Measurements from ENCODE around the gene PRRC2C. TPM values are rescaled to one million over a fixed set of nuclear protein-coding genes. Genes with fewer than 3 reads are reported as not detected.

PRRC2C gene
- total and polyA plus RNA-seq, 2 of the 13 experiments (the other 11 are each of a cell fraction or from before 2014, with no cell fraction given), result 46.2 to 57.0 TPM

DNA sequence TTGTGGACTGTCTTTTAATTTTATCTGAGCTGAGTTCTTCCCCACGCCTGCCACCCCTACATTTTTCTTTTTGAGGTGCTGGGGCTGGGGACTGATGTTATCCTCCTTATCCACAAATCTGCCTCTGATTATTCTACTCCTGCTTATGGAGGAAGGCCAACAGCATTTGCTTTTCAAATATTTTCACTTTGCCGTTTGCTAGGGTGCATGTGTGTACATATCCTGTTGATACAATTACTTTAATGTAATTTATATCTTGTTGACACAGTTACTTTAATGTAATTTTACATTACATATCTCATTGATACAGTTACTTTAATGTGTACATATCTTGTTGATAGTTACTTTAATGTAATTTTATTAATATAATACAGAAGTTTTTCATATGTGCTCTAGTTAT is 36.2 kb downstream of the PRRC2C start:
- intact Hi-C loops (cut with micrococcal nuclease; ENCODE audit: unreplicated experiment), result no loop called here
- CTCF ChIA-PET (ENCODE audit: low intra/inter-chr PET ratio, low total read pairs), result no interaction called here
- no peaks in the 10 kb centered on the region for H4K20me1 ChIP-seq (ENCODE audit: insufficient read depth, low read length)
- peaks cover 16 to 75% of the 10 kb centered on the region in 2 experiments for H3K36me3 ChIP-seq (replicated peaks in 1 of 2; ENCODE audit: control insufficient read depth in 1 of 2, insufficient read depth in 2 of 2, low read length in 2 of 2)
- H2AFZ ChIP-seq (ENCODE audit: low read length), result no peak overlapping the region
- no peaks in the 10 kb centered on the region for H3K4me1 ChIP-seq (ENCODE audit: insufficient read depth, low read length)
- no TSS peak for BruUV-seq (replicated peaks)
- in situ Hi-C loops (cut with HindIII; ENCODE audit: extremely low pct_ligation_motif_present, low pct_unique_long_range_greater_than_20kb), result no loop called here
- no peak overlapping the region for H3K9ac ChIP-seq (ENCODE audit: insufficient read depth, low read depth, low read length)
- POLR2A ChIA-PET, result no interaction called here
- H3K27ac ChIP-seq (ENCODE audit: extremely low read length, insufficient read depth, low read length), result no peak overlapping the region
- no peak overlapping the region for H3K4me3 ChIP-seq (replicated peaks in 1 of 3; ENCODE audit: insufficient read depth in 1 of 3, low read depth in 2 of 3, low read length in 3 of 3)
- WGBS (ENCODE audit: low lambda C conversion rate), result 93% methylated on average over 2 of the region's 2 CpGs
- H3K4me2 ChIP-seq (ENCODE audit: low read depth, low read length), result no peak overlapping the region
- ATAC-seq, result no peak
- no peak for DNase-seq (ENCODE audit: low spot score)
- no peaks in the 10 kb centered on the region for H3K9me3 ChIP-seq (ENCODE audit: low read length)
- FAIRE-seq, result no peak
- no peaks in the 10 kb centered on the region for H3K27me3 ChIP-seq (ENCODE audit: control insufficient read depth in 1 of 2, insufficient read depth in 2 of 2, low read length in 2 of 2)
- H3K79me2 ChIP-seq (ENCODE audit: insufficient read depth, low read length), result no peaks in the 10 kb centered on the region
- TF ChIP-seq, protein P1, sequence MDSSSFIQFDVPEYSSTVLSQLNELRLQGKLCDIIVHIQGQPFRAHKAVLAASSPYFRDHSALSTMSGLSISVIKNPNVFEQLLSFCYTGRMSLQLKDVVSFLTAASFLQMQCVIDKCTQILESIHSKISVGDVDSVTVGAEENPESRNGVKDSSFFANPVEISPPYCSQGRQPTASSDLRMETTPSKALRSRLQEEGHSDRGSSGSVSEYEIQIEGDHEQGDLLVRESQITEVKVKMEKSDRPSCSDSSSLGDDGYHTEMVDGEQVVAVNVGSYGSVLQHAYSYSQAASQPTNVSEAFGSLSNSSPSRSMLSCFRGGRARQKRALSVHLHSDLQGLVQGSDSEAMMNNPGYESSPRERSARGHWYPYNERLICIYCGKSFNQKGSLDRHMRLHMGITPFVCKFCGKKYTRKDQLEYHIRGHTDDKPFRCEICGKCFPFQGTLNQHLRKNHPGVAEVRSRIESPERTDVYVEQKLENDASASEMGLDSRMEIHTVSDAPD (CRISPR knock-in tag; IDR thresholded peaks at IDR 0.05), result no peak
- TF ChIP-seq ZNF496 (CRISPR knock-in tag; IDR thresholded peaks at IDR 0.05; ENCODE audit: insufficient replicate concordance) (no peak), ZNF670 (CRISPR knock-in tag; IDR thresholded peaks at IDR 0.05; ENCODE audit: borderline replicate concordance) (no peak), ZNF773 (CRISPR knock-in tag; IDR thresholded peaks at IDR 0.05; ENCODE audit: borderline replicate concordance) (no peak), NFKBIZ (CRISPR knock-in tag; IDR thresholded peaks at IDR 0.05) (no peak), ZNF790 (CRISPR knock-in tag; IDR thresholded peaks at IDR 0.05; ENCODE audit: borderline replicate concordance) (no peak), SNAPC4 (CRISPR knock-in tag; IDR thresholded peaks at IDR 0.05) (no peak), CAMTA2 (CRISPR knock-in tag; IDR thresholded peaks at IDR 0.05; ENCODE audit: borderline replicate concordance) (no peak), AGO2 (optimal IDR thresholded peaks at IDR 0.05; ENCODE audit: low read depth, low read length) (no peak), HOXD1 (CRISPR knock-in tag; IDR thresholded peaks at IDR 0.05) (no peak), FOXK2 (IDR thresholded peaks at IDR 0.05) (no peak), KDM5B (CRISPR knock-in tag; IDR thresholded peaks at IDR 0.05; ENCODE audit: borderline replicate concordance) (no peak), FOXM1 (CRISPR knock-in tag; IDR thresholded peaks at IDR 0.05) (no peak), ZBTB14 (CRISPR knock-in tag; IDR thresholded peaks at IDR 0.05) (no peak)
- TF ChIP-seq, protein P2, sequence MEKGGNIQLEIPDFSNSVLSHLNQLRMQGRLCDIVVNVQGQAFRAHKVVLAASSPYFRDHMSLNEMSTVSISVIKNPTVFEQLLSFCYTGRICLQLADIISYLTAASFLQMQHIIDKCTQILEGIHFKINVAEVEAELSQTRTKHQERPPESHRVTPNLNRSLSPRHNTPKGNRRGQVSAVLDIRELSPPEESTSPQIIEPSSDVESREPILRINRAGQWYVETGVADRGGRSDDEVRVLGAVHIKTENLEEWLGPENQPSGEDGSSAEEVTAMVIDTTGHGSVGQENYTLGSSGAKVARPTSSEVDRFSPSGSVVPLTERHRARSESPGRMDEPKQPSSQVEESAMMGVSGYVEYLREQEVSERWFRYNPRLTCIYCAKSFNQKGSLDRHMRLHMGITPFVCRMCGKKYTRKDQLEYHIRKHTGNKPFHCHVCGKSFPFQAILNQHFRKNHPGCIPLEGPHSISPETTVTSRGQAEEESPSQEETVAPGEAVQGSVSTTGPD (CRISPR knock-in tag; IDR thresholded peaks at IDR 0.05), result no peak
- TF ChIP-seq, protein P3, sequence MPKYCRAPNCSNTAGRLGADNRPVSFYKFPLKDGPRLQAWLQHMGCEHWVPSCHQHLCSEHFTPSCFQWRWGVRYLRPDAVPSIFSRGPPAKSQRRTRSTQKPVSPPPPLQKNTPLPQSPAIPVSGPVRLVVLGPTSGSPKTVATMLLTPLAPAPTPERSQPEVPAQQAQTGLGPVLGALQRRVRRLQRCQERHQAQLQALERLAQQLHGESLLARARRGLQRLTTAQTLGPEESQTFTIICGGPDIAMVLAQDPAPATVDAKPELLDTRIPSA (CRISPR knock-in tag; IDR thresholded peaks at IDR 0.05; ENCODE audit: borderline replicate concordance), result no peak

All from HepG2 (cell line).